Retinal pigment epithelial cell (primary cell): ENCODE measurements around the gene GABRD.

Experiments
- DNase-seq: peaks from one replicate; pipeline ENCODE4 v3.0.0-alpha.2; 2010; ENCODE audit warnings: low read depth
- H3K4me3 ChIP-seq: 2 replicates; pipeline ENCODE4 v1.5.1; 2011; ENCODE audit warnings: mild to moderate bottlenecking, low read length, control low read depth, moderate library complexity
- TF ChIP-seq, protein P1 (sequence below): conservative IDR thresholded peaks from 2 replicates; pipeline ENCODE4 v1.5.1; 2011; ENCODE audit warnings: low read depth, low read length, control low read depth, inconsistent platforms

The GABRD gene

DNA sequence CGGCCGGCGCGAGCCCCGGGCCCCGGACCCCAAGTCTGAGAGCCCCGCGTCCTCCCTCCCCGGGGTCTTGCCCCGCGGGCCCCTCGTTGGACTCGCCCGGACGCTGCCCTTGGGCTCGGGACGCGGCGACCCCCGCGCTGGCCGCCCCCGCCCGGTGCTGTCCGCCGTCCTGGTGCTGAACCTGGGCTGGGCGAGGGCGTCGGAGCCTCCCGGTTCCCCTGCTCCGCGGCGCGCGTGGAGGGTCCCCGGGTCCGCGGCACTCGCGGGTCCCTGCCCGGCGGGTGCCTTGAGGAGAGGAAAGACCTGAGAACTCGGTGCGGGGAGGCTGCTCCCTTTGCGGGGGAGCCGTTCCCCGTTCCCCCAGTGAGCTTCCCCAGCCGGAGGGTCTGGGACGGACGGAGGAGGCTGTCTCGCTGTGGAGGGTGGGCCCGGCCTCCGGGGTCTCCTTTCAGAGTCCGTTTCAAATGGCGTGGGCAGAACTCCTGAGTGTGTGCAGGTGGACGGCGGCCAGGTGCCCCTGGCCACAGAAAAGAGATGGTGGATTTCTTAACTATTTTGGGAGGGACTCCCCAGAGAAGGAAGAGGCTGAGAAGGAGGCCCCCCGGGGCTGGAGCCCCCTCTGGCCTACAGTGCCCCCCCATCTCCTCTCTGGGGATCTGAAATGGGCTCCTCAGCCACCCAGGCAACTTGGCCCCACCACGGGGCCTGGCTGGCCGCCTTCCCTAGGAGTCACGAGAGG lies 595 bp downstream of the GABRD start:
- DNase-seq, result no peak
- TF ChIP-seq, protein P1, sequence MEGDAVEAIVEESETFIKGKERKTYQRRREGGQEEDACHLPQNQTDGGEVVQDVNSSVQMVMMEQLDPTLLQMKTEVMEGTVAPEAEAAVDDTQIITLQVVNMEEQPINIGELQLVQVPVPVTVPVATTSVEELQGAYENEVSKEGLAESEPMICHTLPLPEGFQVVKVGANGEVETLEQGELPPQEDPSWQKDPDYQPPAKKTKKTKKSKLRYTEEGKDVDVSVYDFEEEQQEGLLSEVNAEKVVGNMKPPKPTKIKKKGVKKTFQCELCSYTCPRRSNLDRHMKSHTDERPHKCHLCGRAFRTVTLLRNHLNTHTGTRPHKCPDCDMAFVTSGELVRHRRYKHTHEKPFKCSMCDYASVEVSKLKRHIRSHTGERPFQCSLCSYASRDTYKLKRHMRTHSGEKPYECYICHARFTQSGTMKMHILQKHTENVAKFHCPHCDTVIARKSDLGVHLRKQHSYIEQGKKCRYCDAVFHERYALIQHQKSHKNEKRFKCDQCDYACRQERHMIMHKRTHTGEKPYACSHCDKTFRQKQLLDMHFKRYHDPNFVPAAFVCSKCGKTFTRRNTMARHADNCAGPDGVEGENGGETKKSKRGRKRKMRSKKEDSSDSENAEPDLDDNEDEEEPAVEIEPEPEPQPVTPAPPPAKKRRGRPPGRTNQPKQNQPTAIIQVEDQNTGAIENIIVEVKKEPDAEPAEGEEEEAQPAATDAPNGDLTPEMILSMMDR, result no peak

DNA sequence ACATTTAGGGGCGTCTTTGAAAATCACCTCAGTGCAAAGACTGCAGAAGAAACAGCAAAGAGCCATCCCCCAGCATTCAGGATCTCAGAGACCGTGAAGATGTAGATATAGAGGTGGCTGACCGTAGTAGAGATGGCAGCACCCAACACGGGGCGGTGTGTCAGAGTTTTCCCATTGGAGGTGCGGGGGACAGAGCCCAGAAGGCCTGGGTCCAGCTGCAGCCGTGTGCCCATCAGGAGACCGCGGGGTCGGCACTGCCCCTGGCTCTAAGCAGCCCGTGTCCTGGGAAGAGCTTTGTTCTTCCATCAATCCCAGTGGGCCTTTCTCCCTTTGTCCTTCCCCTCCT lies 1.1 kb downstream of the GABRD start:
- no peak for DNase-seq
- H3K4me3 ChIP-seq, result no peak overlapping the region
- TF ChIP-seq, protein P1, result no peak

More for the DNA sequence above, 595 bp downstream of the GABRD start:
- no peak overlapping the region for H3K4me3 ChIP-seq

DNA sequence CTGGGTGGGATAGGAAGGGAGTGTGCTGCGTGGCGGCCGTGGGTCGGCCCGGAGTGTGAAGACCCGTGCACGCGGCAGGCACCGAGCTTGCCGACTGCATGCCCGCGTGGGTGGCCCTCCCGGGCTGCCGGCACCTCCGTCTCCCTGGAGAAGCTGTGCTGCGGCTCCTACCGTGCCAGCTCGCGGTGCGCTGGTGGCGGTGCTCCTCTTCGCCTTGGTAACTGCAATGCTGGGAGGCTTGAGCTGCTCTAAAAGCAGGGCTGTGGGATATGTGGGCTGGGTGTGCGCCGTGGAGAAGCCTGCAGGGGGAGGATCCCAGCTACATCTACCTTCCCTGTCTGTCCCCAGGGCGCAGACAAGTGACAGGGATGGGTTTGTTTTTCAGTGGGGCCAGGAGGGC lies 2.4 kb downstream of the GABRD start:
- no peak for DNase-seq
- H3K4me3 ChIP-seq, result no peak overlapping the region
- TF ChIP-seq, protein P1, result no peak

DNA sequence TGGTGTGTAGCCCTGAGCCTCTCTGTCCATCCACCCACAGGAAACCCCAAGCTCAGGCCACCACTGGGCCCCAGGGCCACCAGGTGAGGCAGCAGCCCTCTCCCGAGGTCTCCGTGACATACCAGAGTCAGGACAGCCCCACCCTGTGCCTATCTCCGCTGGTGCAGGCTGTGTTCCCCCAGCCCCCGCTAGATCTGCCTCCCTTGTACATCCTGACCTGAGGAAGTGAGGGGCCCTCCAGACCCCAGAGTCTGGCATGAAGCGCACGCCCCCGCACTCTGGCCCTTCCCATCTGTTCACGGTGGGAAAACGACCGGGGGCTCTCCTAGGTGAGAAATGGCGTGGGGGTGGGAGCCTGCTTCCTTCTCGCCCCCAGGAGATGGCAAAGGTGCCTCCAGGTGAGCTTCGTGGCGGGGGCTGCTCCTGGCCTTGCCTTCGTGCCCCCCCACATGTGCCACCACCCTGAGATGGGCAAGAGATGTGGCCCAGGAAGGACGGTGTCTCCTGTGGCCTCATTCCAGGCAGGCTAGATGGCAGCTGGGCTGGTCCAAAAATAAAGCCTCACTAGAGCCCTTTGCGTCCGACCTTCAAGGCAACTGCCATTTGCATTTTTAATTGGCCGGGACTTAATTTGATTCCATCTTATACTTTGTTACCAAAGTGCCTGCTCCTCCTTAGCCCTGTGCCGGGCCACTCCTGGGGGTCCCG lies 3.1 kb downstream of the GABRD start:
- TF ChIP-seq, protein P1, result no peak
- DNase-seq, result no peak
- no peak overlapping the region for H3K4me3 ChIP-seq

DNA sequence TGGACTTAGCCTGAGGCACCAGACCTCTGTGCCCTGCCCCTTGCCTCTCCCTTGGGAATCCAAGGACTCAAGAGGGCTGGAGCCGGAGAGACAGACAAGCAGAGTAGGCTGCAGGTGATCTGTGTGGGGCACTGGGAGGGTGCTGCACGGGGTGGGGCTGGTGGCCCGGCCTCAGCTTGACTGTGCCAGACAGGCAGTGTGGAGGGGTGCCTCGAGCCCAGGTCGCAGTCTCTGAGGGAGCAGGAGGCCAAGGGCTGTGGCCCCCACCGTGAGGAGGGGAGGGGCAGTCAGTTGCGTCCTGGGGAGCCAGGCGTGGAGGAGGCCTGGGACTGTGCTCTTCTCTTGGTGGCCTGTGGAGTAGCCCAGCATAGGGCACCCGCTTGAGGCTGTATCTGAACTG lies 4.0 kb downstream of the GABRD start:
- DNase-seq, result no peak
- no peak overlapping the region for H3K4me3 ChIP-seq
- TF ChIP-seq, protein P1, result no peak

DNA sequence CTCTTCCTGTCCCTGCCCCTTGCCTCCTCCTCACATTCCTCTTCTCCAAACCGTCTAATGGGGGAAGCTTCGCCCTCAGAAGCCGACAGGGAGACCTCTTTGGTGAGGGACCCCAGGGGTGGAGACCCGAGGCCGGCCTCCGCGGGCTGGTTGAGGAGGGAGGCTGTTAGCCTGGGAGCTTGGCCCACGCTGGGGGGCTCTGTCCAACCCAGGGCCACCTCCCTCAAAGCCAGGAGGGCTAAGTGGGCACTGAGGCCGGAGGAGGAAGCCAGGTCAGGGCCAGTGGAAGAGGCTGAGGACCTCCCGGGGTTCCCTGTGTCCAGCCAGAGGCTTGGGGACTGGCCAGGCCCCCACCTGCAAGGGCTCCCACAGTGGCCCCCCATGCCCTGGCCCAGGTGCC lies 5.3 kb downstream of the GABRD start:
- no peak for DNase-seq
- H3K4me3 ChIP-seq, result no peak overlapping the region
- TF ChIP-seq, protein P1, result no peak

DNA sequence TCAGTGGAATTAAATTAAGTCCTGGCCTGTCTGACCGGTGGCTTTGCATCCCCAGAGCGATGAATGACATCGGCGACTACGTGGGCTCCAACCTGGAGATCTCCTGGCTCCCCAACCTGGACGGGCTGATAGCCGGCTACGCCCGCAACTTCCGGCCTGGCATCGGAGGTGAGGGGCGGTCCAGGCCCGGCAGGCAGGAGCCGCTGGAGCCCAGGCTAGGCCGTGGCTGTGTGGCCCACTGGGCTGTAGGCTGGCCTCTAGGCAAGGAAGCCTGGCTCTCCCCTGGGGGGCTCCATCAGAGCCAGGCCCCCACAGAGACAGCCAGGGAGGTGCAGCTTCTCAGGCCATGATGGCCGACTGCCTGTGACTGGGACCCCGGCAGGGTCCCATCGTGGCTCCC lies 5.7 kb downstream of the GABRD start:
- H3K4me3 ChIP-seq, result no peak overlapping the region
- no peak for DNase-seq
- TF ChIP-seq, protein P1, result no peak
